LNCAP (cell line): ENCODE data around the gene GALNS.
A peak's percentile ranks its signal among the peaks of the same experiment; 100 is the strongest.

Source experiments
- CTCF ChIP-seq: fragments of 450-650 bp; IDR thresholded peaks from 2 replicates; pipeline ENCODE4 v1.5.1; 2017; ENCODE audit warnings: mild to moderate bottlenecking

GALNS gene

GRCh38 chr16:88817785-88818574 is 38.8 kb downstream of the GALNS start:
- no peak for TF ChIP-seq CTCF

- TF ChIP-seq CTCF = no peak
These were observed 39.8 kb downstream of the GALNS start for GRCh38 chr16:88816736-88817535.

DNA sequence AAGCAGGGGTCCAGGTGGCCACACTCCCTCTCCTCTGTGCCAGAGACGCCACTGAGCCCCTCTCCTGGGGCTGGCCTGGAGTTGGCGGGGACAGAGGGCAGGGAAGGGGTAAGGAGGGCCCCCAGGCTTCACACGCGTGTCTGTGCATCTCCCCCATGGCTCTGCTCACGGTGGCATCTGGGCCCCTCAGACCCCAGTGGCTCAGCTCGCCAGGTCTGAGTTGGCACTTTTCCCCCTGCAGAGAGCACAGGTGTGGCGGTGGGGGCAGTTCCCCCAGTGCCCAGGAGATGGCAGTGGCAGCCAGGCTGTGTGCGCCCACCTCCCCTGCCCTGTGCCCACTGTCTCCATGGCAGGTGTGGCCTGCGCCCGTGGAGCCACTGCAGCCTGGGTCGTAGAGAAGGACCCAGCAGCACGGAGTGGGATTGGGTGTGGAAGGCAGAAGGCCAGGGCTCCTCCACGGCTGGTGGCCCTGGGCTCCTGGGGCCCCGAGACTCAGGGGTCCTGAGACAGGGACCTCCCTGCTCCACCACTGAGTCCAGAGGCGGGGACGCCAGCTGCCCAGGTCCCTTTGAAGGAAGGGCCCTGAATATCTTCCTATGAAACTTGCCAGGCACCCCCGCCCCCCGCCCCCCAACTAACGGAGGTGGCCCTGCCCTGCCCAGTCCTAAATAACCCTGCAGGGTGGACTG is 40.7 kb downstream of the GALNS start:
- TF ChIP-seq CTCF = peak; percentile 85

GRCh38 chr16:88815227-88815626 is 41.5 kb downstream of the GALNS start:
- TF ChIP-seq CTCF = no peak

- TF ChIP-seq CTCF = no peak
These were observed 42.6 kb downstream of the GALNS start for GRCh38 chr16:88814144-88814502.

DNA sequence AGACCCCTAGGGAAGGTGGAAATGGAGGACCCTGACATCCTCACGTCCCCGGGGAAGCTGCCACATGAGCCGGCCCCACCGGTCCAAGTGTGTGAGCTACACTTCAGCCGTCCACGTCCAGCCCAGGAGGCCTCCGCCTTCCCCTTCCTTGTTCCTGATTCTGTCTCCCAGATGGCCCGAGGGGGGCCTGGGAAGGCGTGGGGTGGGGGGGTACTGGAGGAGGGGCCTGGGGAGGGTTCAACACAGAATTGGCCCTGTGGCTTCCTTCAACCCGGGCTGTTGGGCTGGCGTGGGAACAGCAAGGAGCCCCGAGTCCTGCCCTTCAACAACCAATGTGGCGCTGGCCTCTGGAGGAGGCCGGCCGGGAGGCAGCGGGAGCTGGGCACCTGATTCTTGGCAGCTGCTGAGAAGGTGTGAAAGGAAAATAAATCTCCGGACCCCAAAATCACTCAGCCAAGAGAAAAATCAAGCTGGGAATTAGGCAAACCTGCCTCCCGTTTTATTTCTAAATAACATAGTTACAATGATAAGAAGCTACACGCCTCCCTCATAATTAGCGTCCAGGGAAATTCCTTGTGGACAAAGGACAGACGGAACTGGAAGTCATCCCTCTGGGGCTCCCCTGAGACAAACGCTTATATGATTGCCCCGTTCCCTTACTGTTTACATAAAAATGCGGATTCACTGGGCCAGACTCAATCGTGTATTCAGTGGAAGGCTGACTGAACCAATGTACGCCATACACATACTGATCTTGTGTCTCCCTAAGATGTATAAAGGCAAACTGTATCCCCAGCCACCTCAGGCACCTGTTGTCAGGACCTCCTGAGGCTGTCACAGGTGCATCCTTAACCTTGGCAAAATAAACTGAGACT is 43.2 kb downstream of the GALNS start:
- TF ChIP-seq CTCF = no peak
